ENCODE results near the gene CXorf58.

Gene CXorf58

DNA sequence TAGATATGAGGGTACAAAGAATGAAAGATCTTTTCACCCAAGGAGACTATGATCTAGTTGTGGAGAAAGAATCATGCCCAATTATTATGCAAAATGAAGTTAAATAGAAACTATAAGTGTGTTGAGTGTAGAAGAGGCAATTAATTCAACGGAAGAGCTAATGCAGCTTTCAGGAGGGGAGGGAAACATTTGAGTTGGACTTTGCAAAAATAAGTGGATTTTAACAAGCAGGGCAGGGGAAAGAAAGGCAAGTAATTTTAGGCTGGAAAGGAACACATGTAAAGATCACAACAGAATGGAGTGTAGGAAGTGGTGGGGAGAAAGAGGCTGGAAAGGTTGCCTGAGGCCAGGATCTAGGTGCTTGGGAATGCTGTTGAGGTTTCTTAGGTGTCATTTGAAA, 75.1 kb downstream of the CXorf58 start:
- H3K27ac ChIP-seq: no peak overlapping the region
- no peak for TF ChIP-seq ZFX (IDR thresholded peaks at IDR 0.05; ENCODE audit: borderline replicate concordance)
- TF ChIP-seq, protein P1, sequence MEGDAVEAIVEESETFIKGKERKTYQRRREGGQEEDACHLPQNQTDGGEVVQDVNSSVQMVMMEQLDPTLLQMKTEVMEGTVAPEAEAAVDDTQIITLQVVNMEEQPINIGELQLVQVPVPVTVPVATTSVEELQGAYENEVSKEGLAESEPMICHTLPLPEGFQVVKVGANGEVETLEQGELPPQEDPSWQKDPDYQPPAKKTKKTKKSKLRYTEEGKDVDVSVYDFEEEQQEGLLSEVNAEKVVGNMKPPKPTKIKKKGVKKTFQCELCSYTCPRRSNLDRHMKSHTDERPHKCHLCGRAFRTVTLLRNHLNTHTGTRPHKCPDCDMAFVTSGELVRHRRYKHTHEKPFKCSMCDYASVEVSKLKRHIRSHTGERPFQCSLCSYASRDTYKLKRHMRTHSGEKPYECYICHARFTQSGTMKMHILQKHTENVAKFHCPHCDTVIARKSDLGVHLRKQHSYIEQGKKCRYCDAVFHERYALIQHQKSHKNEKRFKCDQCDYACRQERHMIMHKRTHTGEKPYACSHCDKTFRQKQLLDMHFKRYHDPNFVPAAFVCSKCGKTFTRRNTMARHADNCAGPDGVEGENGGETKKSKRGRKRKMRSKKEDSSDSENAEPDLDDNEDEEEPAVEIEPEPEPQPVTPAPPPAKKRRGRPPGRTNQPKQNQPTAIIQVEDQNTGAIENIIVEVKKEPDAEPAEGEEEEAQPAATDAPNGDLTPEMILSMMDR (IDR thresholded peaks at IDR 0.05): no peak

Measured in 22Rv1 (cell line).